Stimulated activated CD4-positive, alpha-beta T cell treated with anti-CD3 and anti-CD28 coated beads, Interleukin-4, amount 100 ng/mL, for 24 hours (primary cell): ENCODE measurements around the gene MADD.

Experiments
- DNase-seq: peaks from one replicate; pipeline ENCODE4 v3.0.0-alpha.2; 2020

The MADD gene

GRCh38 chr11:47360341-47360740 is 90.4 kb downstream of the MADD start:
- DNase-seq: no peak

DNA sequence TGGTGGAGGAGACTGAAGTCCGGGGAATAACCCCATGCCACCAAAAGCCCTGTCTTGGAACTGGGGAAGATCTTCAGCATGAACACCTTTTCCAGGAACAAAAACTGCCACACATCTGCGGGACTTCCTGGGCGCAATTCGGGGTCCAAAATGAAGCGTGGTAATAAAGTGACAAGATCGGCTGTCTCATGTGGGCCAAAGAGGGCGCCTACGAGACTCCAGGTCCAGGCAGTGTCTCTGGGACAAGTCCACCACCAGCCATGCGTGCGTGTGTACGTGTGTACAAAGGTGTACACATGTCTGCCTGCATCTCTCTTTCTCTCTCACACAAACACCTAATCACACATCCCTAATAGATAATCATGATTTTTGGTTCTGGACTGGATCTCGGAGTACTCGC is 91.5 kb downstream of the MADD start:
- DNase-seq: no peak

- DNase-seq: no peak
Observed at GRCh38 chr11:47366020-47366490, 96.1 kb downstream of the MADD start.

DNA sequence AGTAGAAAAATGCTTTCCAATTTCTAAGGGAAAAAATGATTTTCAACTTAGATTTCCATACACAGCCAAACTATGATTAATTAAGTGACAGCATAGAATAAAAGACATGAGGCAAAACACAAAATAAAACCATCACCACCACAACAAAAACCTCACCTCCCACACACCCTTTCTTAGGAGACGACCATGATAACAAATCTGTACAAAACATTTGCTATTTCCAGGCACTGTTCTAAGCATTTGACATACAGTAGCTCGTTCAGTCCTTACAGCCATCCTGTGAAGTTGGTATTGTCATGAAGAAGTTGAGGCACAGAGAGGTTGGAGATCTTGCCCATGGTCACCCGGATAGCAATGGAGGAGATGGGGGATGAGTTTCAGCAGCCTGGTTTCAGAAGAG is 99.7 kb downstream of the MADD start:
- DNase-seq: no peak

- no peak for DNase-seq
Observed at GRCh38 chr11:47372422-47372821, 102.5 kb downstream of the MADD start.

DNA sequence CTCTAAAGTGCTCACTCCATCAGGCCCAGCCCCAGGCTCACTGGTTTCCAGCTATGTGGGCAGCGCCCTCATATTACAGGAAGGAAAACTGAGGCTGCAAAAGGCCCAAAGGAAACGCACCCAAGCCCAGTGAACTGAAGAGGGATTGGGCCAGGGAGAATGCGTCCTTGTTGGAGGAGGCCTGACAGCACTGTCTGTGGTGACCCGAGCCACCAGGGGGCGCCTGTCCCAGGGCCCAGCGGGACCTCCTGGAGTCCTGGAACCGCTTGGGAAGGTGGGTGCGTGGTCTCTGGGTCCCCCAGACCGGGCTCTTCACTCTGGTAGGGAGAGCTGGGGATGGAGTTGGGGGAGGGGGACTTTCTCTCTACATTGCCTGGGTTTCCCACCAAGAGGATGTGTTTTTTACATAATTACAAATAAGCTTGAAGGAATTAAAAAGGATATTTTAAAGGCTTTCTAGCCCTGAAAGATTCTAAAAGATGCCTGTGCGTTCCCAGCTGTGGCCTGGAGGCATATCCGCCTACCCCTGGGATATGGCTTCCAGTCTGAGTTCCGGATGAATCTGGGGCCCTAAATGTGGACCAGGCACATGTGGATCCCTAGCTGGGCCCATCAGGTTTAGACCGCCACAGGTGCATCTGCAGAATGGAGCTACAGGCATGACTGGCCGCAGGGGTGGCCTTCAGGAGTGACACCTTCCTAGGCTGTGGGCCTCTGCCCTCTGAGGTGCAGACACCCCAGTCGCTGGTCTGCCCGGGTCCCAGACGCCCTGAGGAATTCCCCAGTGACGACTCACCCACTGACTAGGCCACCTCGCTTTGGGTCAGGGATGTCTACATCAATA is 104.2 kb downstream of the MADD start:
- DNase-seq: peak; percentile 87

DNA sequence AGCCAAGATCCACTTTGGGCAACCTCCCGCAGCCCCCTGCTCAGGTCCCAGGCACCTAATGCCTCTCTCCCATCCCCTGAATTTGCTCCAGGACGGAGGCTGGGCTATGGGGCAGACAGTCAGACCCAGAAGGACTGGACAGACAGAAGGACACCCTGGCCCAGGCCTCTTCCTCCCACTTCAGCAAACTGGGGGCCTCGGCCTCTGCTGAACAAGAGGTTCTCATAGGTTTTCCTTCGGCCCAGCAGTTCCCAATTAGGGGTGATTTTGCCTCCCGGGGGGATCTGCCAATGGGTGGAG is 104.7 kb downstream of the MADD start:
- no peak for DNase-seq

GRCh38 chr11:47375020-47375419 is 105.1 kb downstream of the MADD start:
- no peak for DNase-seq

- DNase-seq: no peak
Observed at GRCh38 chr11:47375546-47376085, 105.7 kb downstream of the MADD start.

GRCh38 chr11:47376107-47376524 is 106.2 kb downstream of the MADD start:
- DNase-seq: no peak

DNA sequence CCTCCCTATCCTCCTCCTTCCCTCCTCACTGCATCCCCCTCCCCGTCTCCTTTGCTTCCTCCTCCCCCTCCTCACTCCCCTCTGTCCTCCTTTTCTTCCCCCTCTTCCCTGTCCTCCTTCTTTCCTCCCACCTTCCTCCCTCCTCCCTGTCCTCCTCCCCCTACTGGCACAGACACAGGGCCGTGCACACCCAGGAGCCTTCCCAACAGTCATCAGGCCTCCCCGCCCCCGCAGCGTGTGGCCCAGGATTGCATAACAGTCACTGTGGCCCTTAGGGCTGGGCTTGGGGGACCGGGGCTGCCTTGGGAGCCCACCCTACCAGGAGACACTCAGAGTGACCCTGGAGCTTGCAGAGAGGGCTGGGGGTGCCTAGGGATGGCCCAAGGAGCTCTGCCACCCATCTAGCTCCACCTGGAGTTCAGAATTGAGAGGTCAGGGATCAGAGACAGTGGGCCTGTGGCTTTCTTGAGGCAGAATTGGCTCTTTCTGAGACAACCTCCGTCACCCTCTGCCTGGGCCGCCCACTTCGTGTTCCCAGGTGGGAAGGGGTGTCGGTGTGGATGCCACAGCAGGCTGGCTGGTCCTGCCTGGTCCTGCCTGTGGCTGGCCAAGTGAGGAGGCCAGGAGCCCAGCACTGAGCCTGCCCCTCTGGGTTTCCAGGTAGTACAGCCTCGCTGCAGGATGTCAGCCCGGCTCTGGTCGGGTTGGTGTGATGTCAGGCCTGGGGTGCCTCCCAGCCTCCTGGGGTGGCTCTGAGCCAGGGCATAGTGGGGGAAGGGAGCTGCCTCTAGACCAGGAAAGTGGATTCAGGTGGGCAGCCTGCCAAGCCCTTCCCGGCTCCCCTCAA is 106.8 kb downstream of the MADD start:
- DNase-seq: no peak

GRCh38 chr11:47377571-47378009 is 107.7 kb downstream of the MADD start:
- no peak for DNase-seq

- DNase-seq: no peak
Observed at GRCh38 chr11:47378010-47378835, 108.3 kb downstream of the MADD start, which contains the start of gene SPI1. Gene SPI1 (minus strand): TSS chr11:47378547. CDS start chr11:47378353, 194 bp downstream.

DNA sequence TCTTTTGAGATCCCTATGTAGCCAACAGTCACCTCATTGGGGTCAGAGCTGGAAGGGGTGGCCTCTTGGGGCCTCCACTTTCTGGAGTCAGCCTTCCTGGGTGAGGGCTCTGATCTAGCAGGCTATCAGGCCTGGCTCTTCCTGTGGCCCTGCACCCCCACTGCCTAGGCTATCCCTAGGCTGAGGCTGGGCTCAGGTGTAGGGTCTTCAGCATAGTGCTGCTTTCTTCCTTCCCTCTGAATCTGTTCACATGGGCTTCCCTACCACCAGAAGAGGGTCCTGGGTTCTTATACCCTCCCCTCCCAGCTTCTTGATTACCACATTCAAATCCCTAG is 108.9 kb downstream of the MADD start:
- DNase-seq: no peak

DNA sequence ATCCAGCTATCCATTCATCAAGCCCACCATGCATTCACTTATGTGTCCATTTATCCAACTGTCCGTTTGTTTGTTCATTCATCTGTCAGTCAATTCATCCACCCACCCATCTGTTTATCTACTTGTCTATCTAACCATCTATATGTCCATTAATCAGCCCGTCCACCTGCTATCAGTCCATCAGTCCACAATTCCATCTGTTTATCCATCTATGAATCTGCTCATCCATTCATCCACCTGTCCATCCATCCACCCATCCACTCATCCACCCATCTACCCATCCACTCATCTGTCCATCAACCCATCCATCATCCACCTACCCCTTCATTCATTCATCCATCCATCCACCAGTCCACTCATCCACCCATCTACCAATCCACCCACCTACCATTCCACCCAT is 109.4 kb downstream of the MADD start:
- no peak for DNase-seq
